NCI-H2227 treated with DMSO at 0.1 percent for 48 hours (cell line): ENCODE data around the gene IMPDH2.
A peak's percentile ranks its signal among the peaks of the same experiment; 100 is the strongest.

Source experiments
- DNase-seq: peaks from one replicate; lab custom pipeline; 2025; lab: John Stamatoyannopoulos, UW

IMPDH2 gene

GRCh38 chr3:49005998-49006397 is 23.2 kb downstream of the IMPDH2 start:
- no peak for DNase-seq

- no peak for DNase-seq
These were observed 23.9 kb downstream of the IMPDH2 start for GRCh38 chr3:49005303-49005680.

DNA sequence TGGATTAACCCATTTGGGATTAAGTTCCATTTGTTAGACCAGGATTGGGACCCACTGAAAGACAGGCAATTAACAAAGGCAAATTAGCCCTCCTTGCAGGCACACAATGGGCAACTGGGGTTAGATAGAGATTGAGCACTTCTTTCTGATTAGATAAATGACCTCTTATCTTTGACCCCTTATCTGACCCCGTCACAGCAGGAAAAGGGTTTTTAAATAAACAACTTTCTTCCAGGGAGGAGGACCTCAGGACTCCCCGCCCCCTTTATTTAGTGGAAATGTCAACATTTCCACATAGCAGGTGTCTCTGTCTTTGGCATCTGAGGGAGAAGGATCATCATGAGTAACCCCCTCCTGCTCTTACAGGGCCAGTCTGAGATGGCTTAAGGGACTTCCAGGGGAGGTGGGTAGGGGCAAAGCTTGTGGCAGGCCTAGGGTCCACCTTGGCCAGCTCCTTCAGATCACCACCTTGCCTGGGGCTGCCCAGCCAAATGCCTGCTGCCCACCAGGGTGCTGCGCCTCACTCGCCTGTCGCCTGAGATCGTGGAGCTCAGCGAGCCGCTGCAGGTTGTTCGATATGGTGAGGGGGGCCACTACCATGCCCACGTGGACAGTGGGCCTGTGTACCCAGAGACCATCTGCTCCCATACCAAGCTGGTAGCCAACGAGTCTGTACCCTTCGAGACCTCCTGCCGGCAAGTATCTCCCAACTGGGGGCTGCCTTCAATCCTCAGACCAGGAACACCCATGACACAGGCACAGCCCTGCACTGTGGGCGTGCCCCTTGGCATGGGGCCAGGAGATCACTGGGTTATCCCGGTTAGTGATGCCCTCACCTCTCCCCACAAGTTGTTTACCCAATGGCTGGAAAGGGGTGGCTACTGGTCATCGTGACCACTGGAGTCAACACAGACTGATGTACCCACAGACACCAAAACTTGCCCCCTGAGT is 24.6 kb downstream of the IMPDH2 start:
- no peak for DNase-seq

DNA sequence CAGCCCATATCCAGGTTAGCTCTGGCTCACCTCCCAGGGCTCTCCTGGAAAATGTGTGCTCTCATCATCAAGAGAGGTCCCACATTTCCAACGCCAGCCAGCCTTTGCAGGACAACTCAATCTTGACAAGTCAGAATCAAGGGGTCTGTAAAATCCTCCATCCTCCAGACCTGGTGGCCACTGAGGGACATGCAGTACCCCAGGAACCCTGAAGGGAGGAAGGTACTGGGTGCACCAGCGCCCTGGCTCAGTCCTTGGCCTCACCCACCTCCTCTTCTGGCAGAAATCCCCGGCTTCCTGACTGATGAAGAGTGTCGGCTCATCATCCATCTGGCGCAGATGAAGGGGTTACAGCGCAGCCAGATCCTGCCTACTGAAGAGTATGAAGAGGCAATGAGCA is 28.0 kb downstream of the IMPDH2 start:
- DNase-seq = no peak

- no peak for DNase-seq
These were observed 29.9 kb downstream of the IMPDH2 start for GRCh38 chr3:48999085-48999858.

DNA sequence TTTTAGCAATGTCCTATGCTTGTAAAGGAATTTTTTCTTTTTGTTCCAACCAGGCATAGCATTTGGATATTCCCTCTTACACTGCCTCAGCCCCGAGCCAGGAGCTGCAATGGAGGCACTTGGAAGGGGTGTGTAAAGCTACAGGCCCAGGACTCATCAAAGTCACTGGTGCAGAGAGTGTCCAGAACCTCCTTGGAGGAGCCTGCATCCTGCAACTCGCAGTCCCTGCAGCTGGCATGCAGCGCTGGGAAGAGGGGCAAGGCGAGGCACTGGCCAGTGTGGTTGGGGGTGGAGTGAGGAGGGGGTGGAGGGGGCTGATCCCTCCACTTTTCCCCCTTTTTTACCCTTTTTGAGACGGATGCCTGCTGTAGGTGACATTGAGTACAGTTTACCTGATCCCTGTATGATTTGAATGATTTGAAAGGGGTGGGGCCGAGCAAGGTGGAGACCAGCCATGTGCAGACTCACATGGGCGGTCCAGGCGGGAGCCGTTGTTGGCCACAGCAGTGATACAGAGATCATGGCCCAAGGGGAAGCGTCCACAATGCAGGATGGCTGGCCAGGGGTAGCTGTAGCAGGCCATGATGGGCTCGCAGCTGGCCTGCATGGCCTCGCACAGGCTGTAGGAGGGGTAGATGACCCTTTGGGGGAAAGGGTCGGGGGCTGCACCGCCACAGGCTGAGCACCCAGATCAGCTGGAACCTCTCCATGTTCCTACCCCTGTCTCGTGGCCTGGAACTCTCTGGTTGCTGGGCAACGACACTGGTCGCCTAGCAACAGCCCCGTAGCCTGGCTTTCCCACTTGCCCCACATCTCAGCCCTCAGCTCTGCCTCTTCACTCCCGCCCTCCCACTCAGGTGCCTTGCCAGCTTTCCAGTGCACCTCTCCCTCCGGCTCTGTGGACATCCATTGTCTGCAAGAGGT is 31.2 kb downstream of the IMPDH2 start:
- peak; percentile 78 for DNase-seq

- no peak for DNase-seq
These were observed 32.0 kb downstream of the IMPDH2 start for GRCh38 chr3:48997102-48997635.

DNA sequence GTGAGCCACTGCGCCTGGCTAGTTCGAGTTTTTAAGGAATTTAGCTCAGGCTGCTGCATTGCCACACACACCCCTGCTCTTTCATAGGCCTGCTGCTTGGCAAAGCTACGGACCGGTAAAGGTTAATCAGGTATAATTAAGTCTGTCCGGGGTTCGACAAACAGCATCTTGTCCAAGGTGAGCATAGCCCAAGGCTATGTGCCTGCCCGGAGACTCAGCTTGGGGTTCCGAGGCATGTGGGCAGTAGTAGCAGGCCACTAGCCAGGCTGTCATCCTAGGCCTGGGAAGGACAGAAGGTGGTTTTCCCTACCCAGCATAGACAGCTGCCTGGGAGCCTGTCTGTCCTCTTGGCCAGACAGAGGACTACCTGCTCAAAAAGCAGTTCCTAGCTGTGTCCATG is 32.6 kb downstream of the IMPDH2 start:
- no peak for DNase-seq

DNA sequence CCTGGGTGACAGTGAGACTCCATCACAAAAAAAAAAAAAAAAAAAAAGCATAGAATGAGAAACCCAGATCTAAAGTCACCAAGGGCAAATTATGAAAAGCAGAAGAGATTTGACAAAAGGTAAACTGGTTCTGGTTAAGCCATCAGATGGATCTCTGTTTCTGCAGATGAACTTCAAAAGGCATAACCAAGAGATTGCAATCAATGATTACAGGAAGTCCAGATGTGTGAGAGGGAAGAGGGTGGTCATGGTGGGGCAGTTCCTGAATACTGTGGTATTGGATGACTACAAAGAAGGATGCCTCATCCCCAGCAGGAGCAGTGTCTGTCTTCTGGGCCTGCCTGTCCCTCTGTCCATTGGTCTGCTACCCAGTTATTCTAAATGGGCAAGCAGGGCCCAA is 35.4 kb downstream of the IMPDH2 start:
- DNase-seq = no peak

DNA sequence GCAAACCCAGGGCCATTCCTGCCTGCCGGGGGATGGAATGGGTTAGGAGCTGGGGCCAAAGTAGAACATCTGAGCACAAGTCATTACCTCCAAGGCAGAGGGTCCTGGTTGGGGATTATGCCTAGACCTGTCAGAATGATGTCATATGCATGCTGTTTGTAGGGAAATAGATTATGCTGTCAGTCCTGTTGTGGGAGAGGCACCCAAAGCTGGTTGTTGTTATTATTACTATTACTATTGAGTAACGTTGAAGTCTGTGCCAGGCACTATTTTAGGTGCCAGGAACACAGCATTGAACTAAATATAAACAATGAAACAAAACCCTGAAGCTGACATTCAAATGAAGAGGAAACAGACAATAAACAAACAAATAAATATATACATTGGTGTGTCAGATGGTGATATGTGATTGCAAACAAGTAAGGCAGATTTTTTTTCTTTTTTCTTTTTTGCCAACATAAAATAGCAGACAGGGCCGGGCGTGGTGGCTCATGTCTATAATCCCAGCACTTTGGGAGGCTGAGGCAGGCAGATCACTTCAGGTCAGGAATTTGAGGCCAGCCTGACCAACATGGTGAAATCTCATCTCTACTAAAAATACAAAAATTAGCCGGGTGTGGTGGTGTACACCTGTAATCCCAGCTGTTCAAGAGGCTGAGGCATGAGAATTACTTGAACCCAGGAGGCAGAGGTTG is 37.2 kb downstream of the IMPDH2 start:
- no peak for DNase-seq

DNA sequence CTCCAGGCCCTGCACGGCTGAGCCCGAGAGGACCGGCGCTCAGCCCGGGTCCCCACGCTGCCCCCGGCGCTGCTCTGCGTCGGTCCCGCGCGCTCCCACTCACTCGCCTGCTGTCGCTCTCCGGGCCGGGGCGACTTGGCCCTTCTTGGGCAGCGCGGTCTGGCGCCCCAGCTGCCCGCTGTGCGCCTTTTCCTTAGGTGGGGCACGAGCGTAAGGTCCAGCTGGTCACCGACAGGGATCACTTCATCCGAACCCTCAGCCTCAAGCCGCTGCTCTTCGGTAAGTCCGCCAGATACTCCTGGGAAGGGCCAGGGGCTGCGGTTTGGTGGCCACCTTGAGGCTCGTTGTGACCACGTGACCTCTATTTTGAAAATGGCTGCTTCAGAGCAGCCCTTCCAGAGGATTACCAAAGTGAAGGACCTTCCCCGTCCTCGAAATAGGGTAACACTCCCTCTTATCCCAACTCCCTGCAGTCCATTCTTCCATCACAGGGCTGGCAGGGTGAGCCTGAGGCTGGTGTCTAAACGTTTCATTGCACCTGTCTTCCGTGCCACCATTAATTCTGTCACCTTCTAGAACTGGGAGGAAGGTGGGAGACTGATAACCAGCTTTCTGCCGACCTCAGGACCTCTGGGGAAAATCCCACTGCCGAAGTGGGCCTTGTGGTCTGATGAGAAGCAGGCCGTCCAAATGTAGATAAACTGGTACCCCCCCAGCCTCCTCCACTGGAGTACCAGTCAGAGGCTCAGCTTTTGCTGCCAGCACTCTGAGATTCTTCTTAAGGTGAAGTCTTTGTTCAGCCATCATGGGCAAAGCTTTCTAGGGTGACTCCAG is 38.3 kb downstream of the IMPDH2 start:
- DNase-seq = no peak

DNA sequence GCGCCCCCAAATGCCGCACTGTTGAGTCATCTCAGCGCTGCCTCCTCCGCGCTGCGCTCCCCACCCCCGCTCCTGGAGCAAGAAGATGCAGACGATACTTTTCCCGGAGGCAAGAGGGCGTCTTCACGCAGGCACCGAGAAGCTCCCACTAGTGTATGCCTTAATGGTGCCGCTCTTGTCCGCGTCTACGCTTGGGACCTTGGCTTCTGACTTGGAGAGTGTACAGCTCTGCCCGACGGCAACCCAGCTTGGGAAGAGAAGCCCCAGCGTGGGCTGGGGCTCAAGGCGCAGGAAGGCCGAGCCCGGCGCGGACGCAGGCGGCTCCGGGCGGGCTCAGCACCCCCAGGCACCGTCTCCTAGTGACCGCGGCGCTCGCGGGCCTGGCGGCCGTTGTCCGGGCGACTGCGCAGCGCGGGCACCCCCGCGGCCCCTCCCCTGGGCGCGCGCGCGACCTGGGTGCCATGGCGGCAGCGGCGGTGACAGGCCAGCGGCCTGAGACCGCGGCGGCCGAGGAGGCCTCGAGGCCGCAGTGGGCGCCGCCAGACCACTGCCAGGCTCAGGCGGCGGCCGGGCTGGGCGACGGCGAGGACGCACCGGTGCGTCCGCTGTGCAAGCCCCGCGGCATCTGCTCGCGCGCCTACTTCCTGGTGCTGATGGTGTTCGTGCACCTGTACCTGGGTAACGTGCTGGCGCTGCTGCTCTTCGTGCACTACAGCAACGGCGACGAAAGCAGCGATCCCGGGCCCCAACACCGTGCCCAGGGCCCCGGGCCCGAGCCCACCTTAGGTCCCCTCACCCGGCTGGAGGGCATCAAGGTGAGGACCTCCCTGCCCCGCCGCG is 39.2 kb downstream of the IMPDH2 start, which contains the start of gene P4HTM:
TSS of gene P4HTM (plus strand) at position 446 of the 840 bp plus-strand sequence. CDS start at position 462, 16 bp downstream.
- DNase-seq = peak; percentile 51

GRCh38 chr3:48989126-48989795 is 39.9 kb downstream of the IMPDH2 start:
- no peak for DNase-seq

DNA sequence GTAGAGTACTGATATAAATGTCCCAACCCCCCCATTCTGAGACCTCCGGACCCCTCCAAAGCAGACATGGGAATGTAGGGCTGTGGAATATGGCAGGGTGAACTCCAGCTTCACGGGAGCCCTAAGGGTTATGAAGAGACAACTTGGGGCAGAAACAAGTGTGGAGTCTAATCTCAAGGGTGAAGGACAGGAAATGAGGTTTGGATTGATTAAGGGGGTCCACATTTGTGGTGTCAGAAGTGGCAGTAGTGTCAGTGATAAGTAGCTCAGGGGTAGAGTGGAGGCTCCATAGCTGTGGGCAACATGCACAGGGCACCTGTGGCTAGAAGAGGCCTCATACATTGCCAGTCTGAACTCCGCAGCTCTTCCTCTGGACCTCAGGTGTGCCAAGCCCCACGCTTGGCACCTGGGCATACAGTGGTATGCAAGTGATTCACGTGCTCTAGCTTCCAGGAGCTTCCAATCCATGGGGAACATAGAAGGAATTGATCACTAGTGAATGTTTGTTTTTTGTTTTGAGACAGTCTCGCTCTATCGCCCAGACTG is 43.3 kb downstream of the IMPDH2 start:
- no peak for DNase-seq

GRCh38 chr3:48984663-48985062 is 44.5 kb downstream of the IMPDH2 start:
- DNase-seq = no peak

DNA sequence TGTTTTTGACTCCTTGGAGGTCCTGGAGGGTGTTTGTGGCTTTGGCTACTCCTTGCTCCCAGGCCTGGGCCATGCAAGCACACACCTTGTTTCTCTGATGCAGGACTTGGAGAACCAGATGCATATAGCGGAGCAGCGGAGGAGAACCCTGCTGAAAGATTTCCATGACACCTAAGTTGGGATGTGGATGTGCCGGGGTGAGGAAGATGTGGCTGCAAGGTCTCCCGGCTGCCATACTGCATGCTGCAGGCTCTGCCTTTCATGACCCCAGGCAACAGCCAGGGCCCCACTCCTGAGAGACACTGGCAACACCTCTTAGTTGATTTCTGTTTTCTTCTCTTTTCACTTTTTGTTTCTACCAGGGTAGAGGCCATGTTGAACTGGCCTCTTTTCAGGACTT is 46.1 kb downstream of the IMPDH2 start:
- no peak for DNase-seq

DNA sequence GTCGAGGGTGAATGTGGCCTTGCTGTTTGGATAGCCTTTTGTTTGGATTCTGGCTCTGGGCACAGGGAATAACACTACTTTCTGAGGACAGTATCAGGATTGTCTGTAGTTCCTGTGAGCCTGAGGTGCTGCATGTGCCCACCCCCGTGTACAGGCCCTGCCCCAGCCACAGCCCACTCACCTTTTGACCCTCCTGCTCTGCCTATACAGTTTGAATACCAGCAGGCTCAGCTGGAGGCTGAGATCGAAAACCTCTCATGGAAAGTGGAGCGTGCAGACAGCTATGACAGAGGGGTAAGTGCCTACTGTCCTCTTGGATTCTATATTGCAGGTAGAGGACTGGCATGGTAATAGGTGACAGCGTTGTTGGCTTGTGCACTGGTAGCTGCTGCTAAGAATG is 46.5 kb downstream of the IMPDH2 start:
- DNase-seq = no peak

GRCh38 chr3:48982016-48982415 is 47.2 kb downstream of the IMPDH2 start:
- no peak for DNase-seq
